Measurements from ENCODE around the gene ZNF593OS. TPM values are rescaled to one million over a fixed set of nuclear protein-coding genes. Genes with fewer than 3 reads are reported as not detected.

ZNF593OS gene
- total and polyA plus RNA-seq, 10 of the 15 experiments (the other 5 are each of a cell fraction or from before 2014, with no cell fraction given) = 0.16 to 1.7 (median 0.59) TPM; not detected in 6

- TF ChIP-seq, protein P1, sequence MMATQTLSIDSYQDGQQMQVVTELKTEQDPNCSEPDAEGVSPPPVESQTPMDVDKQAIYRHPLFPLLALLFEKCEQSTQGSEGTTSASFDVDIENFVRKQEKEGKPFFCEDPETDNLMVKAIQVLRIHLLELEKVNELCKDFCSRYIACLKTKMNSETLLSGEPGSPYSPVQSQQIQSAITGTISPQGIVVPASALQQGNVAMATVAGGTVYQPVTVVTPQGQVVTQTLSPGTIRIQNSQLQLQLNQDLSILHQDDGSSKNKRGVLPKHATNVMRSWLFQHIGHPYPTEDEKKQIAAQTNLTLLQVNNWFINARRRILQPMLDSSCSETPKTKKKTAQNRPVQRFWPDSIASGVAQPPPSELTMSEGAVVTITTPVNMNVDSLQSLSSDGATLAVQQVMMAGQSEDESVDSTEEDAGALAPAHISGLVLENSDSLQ (IDR thresholded peaks at IDR 0.05) = no peak
- TF ChIP-seq MTA3 (IDR thresholded peaks at IDR 0.05; ENCODE audit: borderline replicate concordance, low read length) (no peak), SREBF1 (IDR thresholded peaks at IDR 0.05; ENCODE audit: low read length) (no peak), SMARCA5 (IDR thresholded peaks at IDR 0.05) (no peak), SPI1 (IDR thresholded peaks at IDR 0.05; ENCODE audit: borderline replicate concordance, insufficient read depth, low read depth, low read length) (no peak)
Measured at GRCh38 chr1:26158271-26158907, 13.2 kb downstream of the ZNF593OS start (continued).

- H3K9ac ChIP-seq (ENCODE audit: control insufficient read depth, insufficient read depth, low read length) = no peak overlapping the region
- DNase-seq (ENCODE audit: low read depth, low spot score) (no peak), FAIRE-seq (no peak), ATAC-seq (no peak)
- RAD21 ChIA-PET (ENCODE audit: unreplicated experiment) = interaction anchor here (0.8 kb wide), 1 partner anchor 55 kb away, joined by 3 read pairs; no protein-coding TSS in a partner anchor
- CTCF ChIA-PET = interaction anchor here (1.2 to 4.8 kb wide), 8 partner anchors 8 to 261 kb away, joined by 3 to 24 read pairs (median 4); partner anchors contain the start of genes C1orf232, CEP85 and ZNF593
- no peaks in the 10 kb centered on the region for H3K36me3 ChIP-seq (ENCODE audit: control insufficient read depth in 2 of 2, insufficient read depth in 2 of 2, low read length in 1 of 2)
- no peaks in the 10 kb centered on the region for H3K79me2 ChIP-seq (ENCODE audit: control insufficient read depth, insufficient read depth, low read length)
- no peaks in the 10 kb centered on the region for H3K9me3 ChIP-seq (replicated peaks; ENCODE audit: control insufficient read depth, insufficient read depth, low read length)
- no peak overlapping the region for H3K27ac ChIP-seq (ENCODE audit: control insufficient read depth, insufficient read depth)
- peaks cover 1 to 12% of the 10 kb centered on the region in 2 experiments for H3K27me3 ChIP-seq (replicated peaks in 1 of 2; ENCODE audit: control insufficient read depth in 2 of 2, insufficient read depth in 2 of 2, low read length in 1 of 2)
- no peak overlapping the region for H3K4me2 ChIP-seq (ENCODE audit: control insufficient read depth, insufficient read depth)
- SMC1A ChIA-PET (ENCODE audit: uncharacterized antibody, unreplicated experiment) = interaction anchor here (2.3 kb wide), 1 partner anchor 11 kb away, joined by 11 read pairs; no protein-coding TSS in a partner anchor
- H3K4me3 ChIP-seq = no peak overlapping the region
- BruUV-seq (replicated peaks) = no TSS peak
- in situ Hi-C loops (cut with MboI) = no loop called here
- intact Hi-C loops (cut with micrococcal nuclease; ENCODE audit: unreplicated experiment) = no loop called here
- WGBS (ENCODE audit: insufficient coverage, insufficient replicate concordance, low lambda C conversion rate, missing lambda C conversion rate) = 7% methylated on average over 10 of the region's 12 CpGs
- no peaks in the 10 kb centered on the region for H4K20me1 ChIP-seq (ENCODE audit: control insufficient read depth, insufficient read depth)
- POLR2A ChIA-PET = no interaction called here
- H3K4me1 ChIP-seq (ENCODE audit: control insufficient read depth, insufficient read depth, low read length) = no peaks in the 10 kb centered on the region
- H2AFZ ChIP-seq (ENCODE audit: control insufficient read depth, low read depth, low read length) = no peak overlapping the region
- TF ChIP-seq, protein P2, sequence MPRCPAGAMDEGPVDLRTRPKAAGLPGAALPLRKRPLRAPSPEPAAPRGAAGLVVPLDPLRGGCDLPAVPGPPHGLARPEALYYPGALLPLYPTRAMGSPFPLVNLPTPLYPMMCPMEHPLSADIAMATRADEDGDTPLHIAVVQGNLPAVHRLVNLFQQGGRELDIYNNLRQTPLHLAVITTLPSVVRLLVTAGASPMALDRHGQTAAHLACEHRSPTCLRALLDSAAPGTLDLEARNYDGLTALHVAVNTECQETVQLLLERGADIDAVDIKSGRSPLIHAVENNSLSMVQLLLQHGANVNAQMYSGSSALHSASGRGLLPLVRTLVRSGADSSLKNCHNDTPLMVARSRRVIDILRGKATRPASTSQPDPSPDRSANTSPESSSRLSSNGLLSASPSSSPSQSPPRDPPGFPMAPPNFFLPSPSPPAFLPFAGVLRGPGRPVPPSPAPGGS (IDR thresholded peaks at IDR 0.05; ENCODE audit: borderline replicate concordance, insufficient read depth, low read depth, low read length, poor library complexity, severe bottlenecking) = no peak
- no peak for TF ChIP-seq E2F4 (IDR thresholded peaks at IDR 0.05; ENCODE audit: low read depth, low read length)
- TF ChIP-seq ZZZ3 (IDR thresholded peaks at IDR 0.05; ENCODE audit: control insufficient read depth, insufficient read length, low read depth) = no peak
- TF ChIP-seq SIX5 (IDR thresholded peaks at IDR 0.05; ENCODE audit: low read depth, low read length, severe bottlenecking) = no peak
- no peak for TF ChIP-seq JUNB (IDR thresholded peaks at IDR 0.05)
- no peak for TF ChIP-seq RCOR1 (conservative IDR thresholded peaks at IDR 0.05; ENCODE audit: low read depth, low read length)
- no peak for TF ChIP-seq RBBP5 (conservative IDR thresholded peaks at IDR 0.05)
- TF ChIP-seq RAD21 (IDR thresholded peaks at IDR 0.05; ENCODE audit: insufficient read depth, low read depth, low read length) = no peak
- no peak for TF ChIP-seq ZSCAN29 (IDR thresholded peaks at IDR 0.05)
- TF ChIP-seq SRF (IDR thresholded peaks at IDR 0.05; ENCODE audit: low read depth in 2 of 2, low read length in 2 of 2) = no peak
- TF ChIP-seq STAT1 (conservative IDR thresholded peaks at IDR 0.05) = no peak
Measured at GRCh38 chr1:26156285-26157038, 15.2 kb downstream of the ZNF593OS start.

Data from GM12878 (cell line).